ENCODE measurements around the gene IL13RA2. TPM values are rescaled to one million over a fixed set of nuclear protein-coding genes. Genes with fewer than 3 reads are reported as not detected.
A peak's percentile ranks its signal among the peaks of the same experiment; 100 is the strongest.

The IL13RA2 gene
- total RNA-seq (under 1 TPM in 2 of 10 donors, not detected in 8; 0.28 to 0.48 TPM), polyA plus RNA-seq (under 1 TPM; 0.22 to 0.37 TPM)
- long read RNA-seq, donor 1: 0 reads
- long read RNA-seq, donor 2: 0 reads
- long read RNA-seq, donor 3: 0 reads

GRCh38 chrX:115017455-115017854 lies at the start of gene IL13RA2:
TSS of gene IL13RA2 (minus strand) at chrX:115017616. CDS start at chrX:115017269, 347 bp downstream.
- no peak within 1 kb of the TSS for H3K4me3 ChIP-seq
- WGBS, 2 donors: 82 to 88% methylated on average over 11 of the region's 11 CpGs
- no peaks in the 10 kb centered on the region for H3K9me3 ChIP-seq
- no peak within 1 kb of the TSS for H3K27ac ChIP-seq
- intact Hi-C loops (cut with DNase I): no loop called here
- ATAC-seq (no peak), DNase-seq (no peak)
- H3K36me3 ChIP-seq: no peaks in the 10 kb centered on the region
- H3K4me1 ChIP-seq: no peaks in the 10 kb centered on the region
- peaks cover 0 to 18% (median 0%) of the 10 kb centered on the region in 7 donors for H3K27me3 ChIP-seq
- no peak for TF ChIP-seq CTCF (IDR thresholded peaks at IDR 0.05)

- H3K4me1 ChIP-seq: peaks cover 0 to 11% (median 0%) of the 10 kb centered on the region in 9 donors
- DNase-seq (no peak), ATAC-seq (no peak)
- no peak for TF ChIP-seq CTCF (IDR thresholded peaks at IDR 0.05)
- H3K4me3 ChIP-seq: no peak overlapping the region
- no peaks in the 10 kb centered on the region for H3K36me3 ChIP-seq
- intact Hi-C loops (cut with DNase I): no loop called here
- no peak overlapping the region for H3K27ac ChIP-seq
- peaks cover 0 to 8% (median 0%) of the 10 kb centered on the region in 7 donors for H3K27me3 ChIP-seq
- H3K9me3 ChIP-seq: peaks cover 0 to 17% (median 0%) of the 10 kb centered on the region in 11 donors
Measured at GRCh38 chrX:115065304-115065703, 47.9 kb upstream of the IL13RA2 start.

GRCh38 chrX:115060013-115060412 lies 42.6 kb upstream of the IL13RA2 start:
- Histone ChIP-seq H3K27me3 (peaks cover 0 to 5% (median 0%) of the 10 kb centered on the region in 7 donors), H3K4me1 (peaks cover 0 to 19% (median 0%) of the 10 kb centered on the region in 9 donors), H3K36me3 (no peaks in the 10 kb centered on the region), H3K27ac (no peak overlapping the region), H3K4me3 (no peak overlapping the region), H3K9me3 (peaks cover 0 to 17% (median 0%) of the 10 kb centered on the region in 11 donors)
- TF ChIP-seq CTCF (IDR thresholded peaks at IDR 0.05): no peak
- no peak for ATAC-seq
- WGBS, 2 donors: 9 to 13% methylated on average over 2 of the region's 2 CpGs
- intact Hi-C loops (cut with DNase I): no loop called here
- DNase-seq: no peak

GRCh38 chrX:115058276-115058675 lies 40.9 kb upstream of the IL13RA2 start:
- DNase-seq (peak in 1 of 2 donors; percentile 30), ATAC-seq (peak in 7 of 8 donors; percentile 59 to 85 (median 77))
- no peak for TF ChIP-seq CTCF (IDR thresholded peaks at IDR 0.05)
- Histone ChIP-seq H3K4me3 (no peak overlapping the region), H3K36me3 (no peaks in the 10 kb centered on the region), H3K27me3 (peaks cover 0 to 4% (median 0%) of the 10 kb centered on the region in 7 donors), H3K4me1 (peaks cover 0 to 19% (median 0%) of the 10 kb centered on the region in 9 donors), H3K27ac (peak overlapping the region in 3 of 10 donors; percentile 29 to 35 (median 34)), H3K9me3 (peaks cover 0 to 17% (median 0%) of the 10 kb centered on the region in 11 donors)
- intact Hi-C loops (cut with DNase I): no loop called here
- 23 to 50% methylated on average over 3 of the region's 3 CpGs for WGBS, 2 donors

Data from heart right ventricle (tissue), 16 donors.